GM12878 (cell line): ENCODE measurements around the gene PRG3. TPM values are rescaled to one million over a fixed set of nuclear protein-coding genes. Genes with fewer than 3 reads are reported as not detected.

ENCODE experiments used
- CBFB ChIP-seq: IDR thresholded peaks from 2 replicates; pipeline ENCODE4 v1.6.1; 2016; ENCODE audit warnings: antibody characterized with exemption, low read depth
- FOS ChIP-seq: IDR thresholded peaks from 3 replicates; pipeline ENCODE4 v1.6.1; 2011; ENCODE audit warnings: borderline replicate concordance; ENCODE audit not compliant: insufficient read length; ENCODE audit errors: extremely low read depth
- HCFC1 ChIP-seq: fragments of 150-350 bp; IDR thresholded peaks from 2 replicates; pipeline ENCODE4 v1.6.1; 2014; ENCODE audit warnings: low read length
- HDAC2 ChIP-seq: fragments of 200-600 bp; sonication (generic); IDR thresholded peaks from 2 replicates; pipeline ENCODE4 v1.6.1; 2017
- HDAC6 ChIP-seq: fragments of 200-600 bp; sonication (generic); IDR thresholded peaks from one replicate; pipeline ENCODE4 v1.8.0; 2017; ENCODE audit warnings: antibody characterized with exemption; ENCODE audit not compliant: unreplicated experiment
- MEF2A ChIP-seq: IDR thresholded peaks from 2 replicates; pipeline ENCODE4 v1.6.1; 2011; ENCODE audit warnings: low read depth, mild to moderate bottlenecking, low read length, moderate library complexity; ENCODE audit not compliant: insufficient read depth
- NFIC ChIP-seq: IDR thresholded peaks from 2 replicates; pipeline ENCODE4 v1.6.1; 2012; ENCODE audit warnings: low read depth, mild to moderate bottlenecking, inconsistent platforms, low read length, moderate library complexity
- POLR2A ChIP-seq: IDR thresholded peaks from 2 replicates; pipeline ENCODE4 v1.6.1; 2011; ENCODE audit warnings: low read depth, mild to moderate bottlenecking, low read length
- SPI1 ChIP-seq: IDR thresholded peaks from 2 replicates; pipeline ENCODE4 v1.6.1; 2011; ENCODE audit warnings: low read depth, mild to moderate bottlenecking, low read length, moderate library complexity, borderline replicate concordance; ENCODE audit not compliant: insufficient read depth
- SREBF1 ChIP-seq: IDR thresholded peaks from 2 replicates; pipeline ENCODE4 v1.6.1; 2012; ENCODE audit warnings: mild to moderate bottlenecking, low read length
- SUPT20H ChIP-seq: IDR thresholded peaks from 2 replicates; pipeline ENCODE4 v1.6.1; 2011; ENCODE audit warnings: low read depth, mild to moderate bottlenecking, low read length, moderate library complexity, borderline replicate concordance; ENCODE audit not compliant: control insufficient read depth
- YBX1 ChIP-seq: fragments of 450-650 bp; IDR thresholded peaks from 2 replicates; pipeline ENCODE4 v1.6.1; 2016; ENCODE audit warnings: antibody characterized with exemption
- ZBED1 ChIP-seq: IDR thresholded peaks from 2 replicates; pipeline ENCODE4 v1.6.1; 2016; ENCODE audit warnings: borderline replicate concordance
- polyA plus RNA-seq, 11 experiments: library from polyadenylated mRNA; depleted of rRNA in 4 of 11; unstranded in 6 of 11; stranded (reverse) in 5 of 11; fragments of >200 nt; fragmentation: Nextera tagmentation in 4 of 11; fragmentation: Illumina TruSeq in 1 of 11; extraction: Ambion mirVana in 4 of 11; extraction: Trizol in 1 of 11; gene quantifications; 1 replicate in 1 of 11; 2 replicates in 10 of 11; pipeline versions ENCODE4 v1.2.1 to v1.2.3, GENCODE V29; 2011 to 2016; ENCODE audit warnings: inconsistent platforms in 2 of 11, missing spikeins in 2 of 11, low read depth in 1 of 11
- total RNA-seq, 4 experiments: library from RNA; depleted of rRNA in 3 of 4; stranded (reverse); fragments of >200 nt in 3 of 4; fragmentation: Illumina TruSeq in 1 of 4; extraction: Trizol in 1 of 4; gene quantifications; 2 replicates each; pipeline versions ENCODE4 v1.2.1 to v1.2.3, GENCODE V29; 2013 to 2021

The PRG3 gene
- total and polyA plus RNA-seq, 10 of the 15 experiments (the other 5 are each of a cell fraction or from before 2014, with no cell fraction given), result not detected

- TF ChIP-seq MEF2A (no peak), POLR2A (no peak; the same call in 1 of the 2 replicates), HCFC1 (no peak), YBX1 (no peak), SUPT20H (no peak), ZBED1 (no peak), FOS (no peak), HDAC2 (no peak), SREBF1 (no peak), SPI1 (no peak), NFIC (no peak), HDAC6 (no peak), CBFB (no peak)
These were observed 44.9 kb upstream of the PRG3 start (continued) for GRCh38 chr11:57425565-57426438.
